ENCODE results near the gene ERCC1. TPM values are rescaled to one million over a fixed set of nuclear protein-coding genes. Genes with fewer than 3 reads are reported as not detected.

The ERCC1 gene
- total and polyA plus RNA-seq, 2 of the 13 experiments (the other 11 are each of a cell fraction or from before 2014, with no cell fraction given): 40.0 to 66.4 TPM

GRCh38 chr19:45444318-45445041, 20.8 kb upstream of the ERCC1 start (continued):
- TF ChIP-seq ZHX2 (IDR thresholded peaks at IDR 0.05; ENCODE audit: low read depth) (no peak), ZHX2 (CRISPR knock-in tag; IDR thresholded peaks at IDR 0.05; ENCODE audit: borderline replicate concordance) (no peak), CCAR2 (optimal IDR thresholded peaks at IDR 0.05; ENCODE audit: low read depth, low read length) (no peak), SALL2 (CRISPR knock-in tag; IDR thresholded peaks at IDR 0.05) (peak; percentile 57; the same call in 1 of the 2 replicates), PHB2 (IDR thresholded peaks at IDR 0.05; ENCODE audit: partially characterized antibody) (no peak), ZFP41 (CRISPR knock-in tag; IDR thresholded peaks at IDR 0.05; ENCODE audit: borderline replicate concordance) (no peak), STAG1 (CRISPR knock-in tag; IDR thresholded peaks at IDR 0.05) (no peak), NR0B2 (CRISPR knock-in tag; IDR thresholded peaks at IDR 0.05) (no peak), KLF12 (CRISPR knock-in tag; IDR thresholded peaks at IDR 0.05; ENCODE audit: borderline replicate concordance) (no peak), SNRNP70 (IDR thresholded peaks at IDR 0.05; ENCODE audit: low read depth, low read length) (no peak), RBAK (CRISPR knock-in tag; IDR thresholded peaks at IDR 0.05) (no peak)
- TF ChIP-seq, protein P1, sequence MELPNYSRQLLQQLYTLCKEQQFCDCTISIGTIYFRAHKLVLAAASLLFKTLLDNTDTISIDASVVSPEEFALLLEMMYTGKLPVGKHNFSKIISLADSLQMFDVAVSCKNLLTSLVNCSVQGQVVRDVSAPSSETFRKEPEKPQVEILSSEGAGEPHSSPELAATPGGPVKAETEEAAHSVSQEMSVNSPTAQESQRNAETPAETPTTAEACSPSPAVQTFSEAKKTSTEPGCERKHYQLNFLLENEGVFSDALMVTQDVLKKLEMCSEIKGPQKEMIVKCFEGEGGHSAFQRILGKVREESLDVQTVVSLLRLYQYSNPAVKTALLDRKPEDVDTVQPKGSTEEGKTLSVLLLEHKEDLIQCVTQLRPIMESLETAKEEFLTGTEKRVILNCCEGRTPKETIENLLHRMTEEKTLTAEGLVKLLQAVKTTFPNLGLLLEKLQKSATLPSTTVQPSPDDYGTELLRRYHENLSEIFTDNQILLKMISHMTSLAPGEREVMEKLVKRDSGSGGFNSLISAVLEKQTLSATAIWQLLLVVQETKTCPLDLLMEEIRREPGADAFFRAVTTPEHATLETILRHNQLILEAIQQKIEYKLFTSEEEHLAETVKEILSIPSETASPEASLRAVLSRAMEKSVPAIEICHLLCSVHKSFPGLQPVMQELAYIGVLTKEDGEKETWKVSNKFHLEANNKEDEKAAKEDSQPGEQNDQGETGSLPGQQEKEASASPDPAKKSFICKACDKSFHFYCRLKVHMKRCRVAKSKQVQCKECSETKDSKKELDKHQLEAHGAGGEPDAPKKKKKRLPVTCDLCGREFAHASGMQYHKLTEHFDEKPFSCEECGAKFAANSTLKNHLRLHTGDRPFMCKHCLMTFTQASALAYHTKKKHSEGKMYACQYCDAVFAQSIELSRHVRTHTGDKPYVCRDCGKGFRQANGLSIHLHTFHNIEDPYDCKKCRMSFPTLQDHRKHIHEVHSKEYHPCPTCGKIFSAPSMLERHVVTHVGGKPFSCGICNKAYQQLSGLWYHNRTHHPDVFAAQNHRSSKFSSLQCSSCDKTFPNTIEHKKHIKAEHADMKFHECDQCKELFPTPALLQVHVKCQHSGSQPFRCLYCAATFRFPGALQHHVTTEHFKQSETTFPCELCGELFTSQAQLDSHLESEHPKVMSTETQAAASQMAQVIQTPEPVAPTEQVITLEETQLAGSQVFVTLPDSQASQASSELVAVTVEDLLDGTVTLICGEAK (IDR thresholded peaks at IDR 0.05): no peak
- TF ChIP-seq, protein P1 (CRISPR knock-in tag; IDR thresholded peaks at IDR 0.05): no peak
